A549 (cell line): ENCODE results near the gene GPRC5D. TPM values are rescaled to one million over a fixed set of nuclear protein-coding genes. Genes with fewer than 3 reads are reported as not detected.
A peak's percentile ranks its signal among the peaks of the same experiment; 100 is the strongest.

Experiments
- ATAC-seq, 2 experiments: fragments of 200-7000 bp in 1 of 2; fragments of >200 bp in 1 of 2; cut with Nextera tagmentation in 1 of 2; cut with Tn5 transposase in 1 of 2; 3 replicates each; pipeline versions ENCODE4 v1.8.0 to v1.9.1; 2018 to 2020; ENCODE audit warnings: mild to moderate bottlenecking in 1 of 2, moderate library complexity in 1 of 2
- CTCF ChIA-PET: fragments of 300-600 bp; sonication (Branson Sonifier 250); formaldehyde crosslinking; extraction: SDS; loops from one replicate; lab custom pipeline; 2021; ENCODE audit warnings: antibody characterized with exemption, inconsistent platforms; lab: Yijun Ruan, JAX
- POLR2A ChIA-PET: fragments of 350-600 bp; formaldehyde crosslinking; extraction: SDS; loops from one replicate; lab custom pipeline; 2021; ENCODE audit warnings: antibody characterized with exemption, inconsistent platforms; lab: Yijun Ruan, JAX
- DNase-seq, 2 experiments: peaks; one replicate each; pipeline versions ENCODE4 v3.0.0 to v3.0.0-alpha.2; 2011 to 2016; ENCODE audit warnings: low read depth in 1 of 2, low spot score in 1 of 2
- FAIRE-seq: peaks from 2 replicates; lab custom pipeline; 2011; peaks lifted over from hg19 to GRCh38; lab: Jason Lieb, UNC
- H3K27ac ChIP-seq, 2 experiments: fragments of >200 bp; sonication (Bioruptor Twin); formaldehyde crosslinking; 3 replicates each; pipeline ENCODE4 v1.5.1; 2016 to 2017
- H3K4me1 ChIP-seq: fragments of >200 bp; sonication (Bioruptor Twin); formaldehyde crosslinking; 3 replicates; pipeline ENCODE4 v1.6.1; 2016
- H3K4me2 ChIP-seq: fragments of >200 bp; sonication (Bioruptor Twin); formaldehyde crosslinking; 3 replicates; pipeline ENCODE4 v1.6.1; 2016
- H3K4me3 ChIP-seq: fragments of >200 bp; sonication (Bioruptor Twin); formaldehyde crosslinking; 3 replicates; pipeline ENCODE4 v1.5.1; 2016
- H3K9me3 ChIP-seq: fragments of >200 bp; sonication (Bioruptor Twin); formaldehyde crosslinking; 3 replicates; pipeline ENCODE4 v1.6.1; 2016
- CBX2 ChIP-seq: fragments of 200-600 bp; sonication (generic); IDR thresholded peaks from 2 replicates; pipeline ENCODE4 v1.6.1; 2016; ENCODE audit warnings: low read depth, mild to moderate bottlenecking, borderline replicate concordance
- CHD2 ChIP-seq: fragments of 150-350 bp; IDR thresholded peaks from 2 replicates; pipeline ENCODE4 v1.6.1; 2014; ENCODE audit warnings: low read length; ENCODE audit not compliant: partially characterized antibody
- EHF ChIP-seq: fragments of 250-450 bp; sonication (Bioruptor Pico); IDR thresholded peaks from 2 replicates; pipeline ENCODE4 v1.5.0; 2020; ENCODE audit warnings: mild to moderate bottlenecking
- EP300 ChIP-seq, 2 experiments: fragments of >200 bp; sonication (Bioruptor Twin); formaldehyde crosslinking; IDR thresholded peaks; 2 replicates in 1 of 2; 3 replicates in 1 of 2; pipeline ENCODE4 v1.6.1; 2016 to 2017
- FOSB ChIP-seq: fragments of 250-450 bp; sonication (Bioruptor Pico); IDR thresholded peaks from 2 replicates; pipeline ENCODE4 v1.5.0; 2020; ENCODE audit warnings: mild to moderate bottlenecking, moderate library complexity
- FOSL2 ChIP-seq, 2 experiments: fragments of 450-650 bp in 1 of 2; fragments of >200 bp in 1 of 2; sonication (Bioruptor Twin) in 1 of 2; formaldehyde crosslinking; IDR thresholded peaks; 2 replicates each; pipeline versions ENCODE4 v1.5.0 to v1.6.1; 2016 to 2020; ENCODE audit warnings: mild to moderate bottlenecking in 1 of 2, moderate library complexity in 1 of 2
- HDAC2 ChIP-seq: fragments of 200-600 bp; sonication (generic); IDR thresholded peaks from 2 replicates; pipeline ENCODE4 v1.6.1; 2016
- HOXA7 ChIP-seq: fragments of 250-450 bp; sonication (Bioruptor Pico); IDR thresholded peaks from 2 replicates; pipeline ENCODE4 v1.5.0; 2020; ENCODE audit warnings: mild to moderate bottlenecking, moderate library complexity
- JUNB ChIP-seq: fragments of >200 bp; sonication (Bioruptor Twin); formaldehyde crosslinking; IDR thresholded peaks from 2 replicates; pipeline ENCODE4 v1.6.1; 2016
- KDM5A ChIP-seq: fragments of 200-600 bp; sonication (generic); IDR thresholded peaks from 2 replicates; pipeline ENCODE4 v1.6.1; 2016; ENCODE audit warnings: antibody characterized with exemption, mild to moderate bottlenecking
- MAFK ChIP-seq: fragments of 450-650 bp; IDR thresholded peaks from 2 replicates; pipeline ENCODE4 v1.6.1; 2014; ENCODE audit not compliant: partially characterized antibody
- MAZ ChIP-seq: fragments of 150-350 bp; IDR thresholded peaks from 2 replicates; pipeline ENCODE4 v1.6.1; 2014; ENCODE audit warnings: antibody characterized with exemption, low read depth, low read length, borderline replicate concordance
- RAD21 ChIP-seq, 2 experiments: fragments of >200 bp in 1 of 2; sonication (Bioruptor Twin) in 1 of 2; formaldehyde crosslinking in 1 of 2; IDR thresholded peaks in 1 of 2; conservative IDR thresholded peaks in 1 of 2; 2 replicates in 1 of 2; 3 replicates in 1 of 2; pipeline ENCODE4 v1.6.1; 2012 to 2018; ENCODE audit warnings: inconsistent platforms in 1 of 2
- RARB ChIP-seq: fragments of 250-450 bp; sonication (Bioruptor Pico); IDR thresholded peaks from 2 replicates; pipeline ENCODE4 v1.8.0; 2021; ENCODE audit warnings: mild to moderate bottlenecking, moderate library complexity
- RNF2 ChIP-seq: fragments of 200-600 bp; sonication (generic); IDR thresholded peaks from 2 replicates; pipeline ENCODE4 v1.6.1; 2016; ENCODE audit warnings: low read depth, mild to moderate bottlenecking, antibody characterized with exemption, moderate library complexity, borderline replicate concordance
- TFCP2L1 ChIP-seq: fragments of 250-450 bp; sonication (Bioruptor Pico); IDR thresholded peaks from 2 replicates; pipeline ENCODE4 v1.5.0; 2021; ENCODE audit warnings: mild to moderate bottlenecking
- TP53 ChIP-seq: fragments of 250-450 bp; sonication (Bioruptor Pico); IDR thresholded peaks from 2 replicates; pipeline ENCODE4 v1.5.0; 2021; ENCODE audit warnings: mild to moderate bottlenecking, moderate library complexity
- ZNF302 ChIP-seq: fragments of 250-450 bp; sonication (Bioruptor Pico); IDR thresholded peaks from 2 replicates; pipeline ENCODE4 v1.9.0; 2021; ENCODE audit warnings: inconsistent platforms, mild to moderate bottlenecking, moderate library complexity
- WGBS: methylation state at CpG from one replicate; pipeline ENCODE4 v1.1.6; 2017; ENCODE audit errors: missing lambda C conversion rate; 5-methylcytosine and 5-hydroxymethylcytosine counted together
- polyA plus RNA-seq, 4 experiments: library from polyadenylated mRNA; depleted of rRNA in 3 of 4; stranded (reverse); fragments of >200 nt; fragmentation: RNase III in 1 of 4; extraction: RNeasy Plus Mini Kit Qiagen cat#74134 plus additional on column Dnase treatment in 1 of 4; gene quantifications; 2 replicates in 3 of 4; 3 replicates in 1 of 4; pipeline ENCODE4 v1.2.3, GENCODE V29; 2011 to 2017
- TF ChIP-seq, protein P1 (sequence below): fragments of 200-600 bp; sonication (generic); IDR thresholded peaks from 2 replicates; pipeline ENCODE4 v1.6.1; 2016; ENCODE audit warnings: antibody characterized with exemption, mild to moderate bottlenecking, moderate library complexity
- TF ChIP-seq, protein P2 (sequence below): IDR thresholded peaks from 2 replicates; pipeline ENCODE4 v1.6.1; 2012
- TF ChIP-seq, protein P3 (sequence below): fragments of 450-650 bp; IDR thresholded peaks from 2 replicates; pipeline ENCODE4 v1.6.1; 2014; ENCODE audit warnings: antibody characterized with exemption

Gene GPRC5D
- polyA plus RNA-seq, 2 of the 4 experiments (the other 2 are of a cell fraction) = not detected

DNA sequence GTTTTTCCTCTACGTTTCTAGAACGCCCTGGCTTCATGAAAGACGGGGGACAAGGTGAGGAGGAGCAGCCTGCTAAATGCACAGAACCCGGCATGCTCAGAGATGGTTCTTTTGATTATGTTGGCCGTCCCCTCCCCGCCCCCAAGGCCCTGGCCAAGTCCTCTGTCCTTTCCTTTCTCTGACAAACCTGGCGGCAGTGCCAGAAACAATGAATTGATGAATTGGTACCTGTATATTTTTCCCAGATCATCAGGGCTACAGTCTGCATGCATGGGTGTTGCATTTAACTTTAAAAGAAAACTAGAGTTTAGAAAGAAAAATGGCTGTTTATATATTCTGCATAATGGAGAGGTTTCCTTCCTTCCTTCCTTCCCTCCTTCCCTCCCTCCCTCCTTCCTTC lies 29.0 kb downstream of the GPRC5D start (continued):
- TF ChIP-seq, protein P1, sequence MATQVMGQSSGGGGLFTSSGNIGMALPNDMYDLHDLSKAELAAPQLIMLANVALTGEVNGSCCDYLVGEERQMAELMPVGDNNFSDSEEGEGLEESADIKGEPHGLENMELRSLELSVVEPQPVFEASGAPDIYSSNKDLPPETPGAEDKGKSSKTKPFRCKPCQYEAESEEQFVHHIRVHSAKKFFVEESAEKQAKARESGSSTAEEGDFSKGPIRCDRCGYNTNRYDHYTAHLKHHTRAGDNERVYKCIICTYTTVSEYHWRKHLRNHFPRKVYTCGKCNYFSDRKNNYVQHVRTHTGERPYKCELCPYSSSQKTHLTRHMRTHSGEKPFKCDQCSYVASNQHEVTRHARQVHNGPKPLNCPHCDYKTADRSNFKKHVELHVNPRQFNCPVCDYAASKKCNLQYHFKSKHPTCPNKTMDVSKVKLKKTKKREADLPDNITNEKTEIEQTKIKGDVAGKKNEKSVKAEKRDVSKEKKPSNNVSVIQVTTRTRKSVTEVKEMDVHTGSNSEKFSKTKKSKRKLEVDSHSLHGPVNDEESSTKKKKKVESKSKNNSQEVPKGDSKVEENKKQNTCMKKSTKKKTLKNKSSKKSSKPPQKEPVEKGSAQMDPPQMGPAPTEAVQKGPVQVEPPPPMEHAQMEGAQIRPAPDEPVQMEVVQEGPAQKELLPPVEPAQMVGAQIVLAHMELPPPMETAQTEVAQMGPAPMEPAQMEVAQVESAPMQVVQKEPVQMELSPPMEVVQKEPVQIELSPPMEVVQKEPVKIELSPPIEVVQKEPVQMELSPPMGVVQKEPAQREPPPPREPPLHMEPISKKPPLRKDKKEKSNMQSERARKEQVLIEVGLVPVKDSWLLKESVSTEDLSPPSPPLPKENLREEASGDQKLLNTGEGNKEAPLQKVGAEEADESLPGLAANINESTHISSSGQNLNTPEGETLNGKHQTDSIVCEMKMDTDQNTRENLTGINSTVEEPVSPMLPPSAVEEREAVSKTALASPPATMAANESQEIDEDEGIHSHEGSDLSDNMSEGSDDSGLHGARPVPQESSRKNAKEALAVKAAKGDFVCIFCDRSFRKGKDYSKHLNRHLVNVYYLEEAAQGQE = no peak

DNA sequence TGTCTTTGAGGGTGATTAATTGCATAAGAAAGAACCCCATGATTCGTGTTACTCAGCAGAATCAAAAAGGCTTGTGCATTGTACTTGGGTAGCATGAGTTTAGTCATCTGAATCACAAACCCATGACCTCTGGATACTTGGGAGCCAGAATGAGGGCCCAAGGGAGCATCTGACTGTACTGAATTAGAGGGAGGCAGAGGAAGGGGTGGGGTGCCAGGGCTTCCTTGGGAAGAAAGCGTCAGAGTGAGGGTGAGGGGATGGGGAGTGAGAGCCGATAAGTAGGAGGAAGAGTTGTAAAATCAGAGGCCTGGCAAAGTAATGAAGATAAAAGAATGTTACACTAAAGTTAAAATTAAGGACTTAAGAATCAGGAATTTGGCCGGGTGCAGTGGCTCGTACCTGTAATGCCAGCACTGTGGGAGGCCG lies 29.8 kb downstream of the GPRC5D start:
- TF ChIP-seq, protein P2, sequence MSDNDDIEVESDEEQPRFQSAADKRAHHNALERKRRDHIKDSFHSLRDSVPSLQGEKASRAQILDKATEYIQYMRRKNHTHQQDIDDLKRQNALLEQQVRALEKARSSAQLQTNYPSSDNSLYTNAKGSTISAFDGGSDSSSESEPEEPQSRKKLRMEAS = no peak
- peak; percentile 26 for TF ChIP-seq MAFK
- TF ChIP-seq RAD21 (conservative IDR thresholded peaks at IDR 0.05 in 1 of 2, IDR thresholded peaks at IDR 0.05 in 1 of 2) = no peak
- TF ChIP-seq FOSL2 (IDR thresholded peaks at IDR 0.05) = no peak
- TF ChIP-seq FOSL2 (CRISPR knock-in tag; IDR thresholded peaks at IDR 0.05) = peak; percentile 39; the same call in 1 of the 2 replicates
- no peak for TF ChIP-seq HDAC2
- peak; percentile 92; the same call in 1 of the 2 replicates for TF ChIP-seq HOXA7
- TF ChIP-seq, protein P1 = no peak
- peak; percentile 58; the same call in 1 of the 2 replicates for TF ChIP-seq TP53 (CRISPR knock-in tag)
- TF ChIP-seq RNF2 = no peak
- no peak for TF ChIP-seq CBX2
- no peak for TF ChIP-seq ZNF302 (CRISPR knock-in tag)
- TF ChIP-seq RARB (CRISPR knock-in tag) = peak; percentile 55; the same call in 1 of the 2 replicates
- no peak for TF ChIP-seq JUNB
- no peak for TF ChIP-seq EHF (CRISPR knock-in tag)
- no peak for TF ChIP-seq MAZ
- no peak for TF ChIP-seq CHD2
- TF ChIP-seq KDM5A = no peak
- TF ChIP-seq FOSB (CRISPR knock-in tag) = peak; percentile 96
- no peak for TF ChIP-seq EP300 (IDR thresholded peaks at IDR 0.05)
- TF ChIP-seq, protein P3, sequence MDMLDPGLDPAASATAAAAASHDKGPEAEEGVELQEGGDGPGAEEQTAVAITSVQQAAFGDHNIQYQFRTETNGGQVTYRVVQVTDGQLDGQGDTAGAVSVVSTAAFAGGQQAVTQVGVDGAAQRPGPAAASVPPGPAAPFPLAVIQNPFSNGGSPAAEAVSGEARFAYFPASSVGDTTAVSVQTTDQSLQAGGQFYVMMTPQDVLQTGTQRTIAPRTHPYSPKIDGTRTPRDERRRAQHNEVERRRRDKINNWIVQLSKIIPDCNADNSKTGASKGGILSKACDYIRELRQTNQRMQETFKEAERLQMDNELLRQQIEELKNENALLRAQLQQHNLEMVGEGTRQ = no peak
- peak; percentile 74; the same call in 1 of the 2 replicates for TF ChIP-seq TFCP2L1 (CRISPR knock-in tag)
- POLR2A ChIA-PET = no interaction called here
- Histone ChIP-seq H3K4me2 (no peak overlapping the region), H3K27ac (peak overlapping the region; percentile 15 to 63; a peak in 3 of 6 replicates), H3K9me3 (no peaks in the 10 kb centered on the region), H3K4me1 (peaks cover 56% of the 10 kb centered on the region), H3K4me3 (no peak overlapping the region)
- ATAC-seq (peak; percentile 11 to 43; a peak in 5 of 6 replicates), FAIRE-seq (no peak), DNase-seq (peak in 1 of 2 experiments; percentile 56)
- CTCF ChIA-PET = interaction anchor here (0.7 to 10.4 kb wide), 4 partner anchors 14 to 134 kb away, joined by 5 to 180 read pairs (median 8); no protein-coding TSS in a partner anchor
- WGBS = 66% methylated on average over 6 of the region's 6 CpGs
